HG03575 (cell line): ENCODE data around the gene FBXO21.
"Not testable (repeated sequence)": the region's sequence is repeated elsewhere in the genome, so short reads cannot be mapped to it uniquely, and the experiment has no call there.

ENCODE experiments used
- ATAC-seq: cut with Tn5 transposase; IDR thresholded peaks from one replicate; pipeline ENCODE4 v1.9.1; 2021; ENCODE audit not compliant: unreplicated experiment, insufficient number of reproducible peaks, low FRiP score; ENCODE audit errors: extremely low read depth

Gene FBXO21, protein sequence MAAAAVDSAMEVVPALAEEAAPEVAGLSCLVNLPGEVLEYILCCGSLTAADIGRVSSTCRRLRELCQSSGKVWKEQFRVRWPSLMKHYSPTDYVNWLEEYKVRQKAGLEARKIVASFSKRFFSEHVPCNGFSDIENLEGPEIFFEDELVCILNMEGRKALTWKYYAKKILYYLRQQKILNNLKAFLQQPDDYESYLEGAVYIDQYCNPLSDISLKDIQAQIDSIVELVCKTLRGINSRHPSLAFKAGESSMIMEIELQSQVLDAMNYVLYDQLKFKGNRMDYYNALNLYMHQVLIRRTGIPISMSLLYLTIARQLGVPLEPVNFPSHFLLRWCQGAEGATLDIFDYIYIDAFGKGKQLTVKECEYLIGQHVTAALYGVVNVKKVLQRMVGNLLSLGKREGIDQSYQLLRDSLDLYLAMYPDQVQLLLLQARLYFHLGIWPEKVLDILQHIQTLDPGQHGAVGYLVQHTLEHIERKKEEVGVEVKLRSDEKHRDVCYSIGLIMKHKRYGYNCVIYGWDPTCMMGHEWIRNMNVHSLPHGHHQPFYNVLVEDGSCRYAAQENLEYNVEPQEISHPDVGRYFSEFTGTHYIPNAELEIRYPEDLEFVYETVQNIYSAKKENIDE

DNA sequence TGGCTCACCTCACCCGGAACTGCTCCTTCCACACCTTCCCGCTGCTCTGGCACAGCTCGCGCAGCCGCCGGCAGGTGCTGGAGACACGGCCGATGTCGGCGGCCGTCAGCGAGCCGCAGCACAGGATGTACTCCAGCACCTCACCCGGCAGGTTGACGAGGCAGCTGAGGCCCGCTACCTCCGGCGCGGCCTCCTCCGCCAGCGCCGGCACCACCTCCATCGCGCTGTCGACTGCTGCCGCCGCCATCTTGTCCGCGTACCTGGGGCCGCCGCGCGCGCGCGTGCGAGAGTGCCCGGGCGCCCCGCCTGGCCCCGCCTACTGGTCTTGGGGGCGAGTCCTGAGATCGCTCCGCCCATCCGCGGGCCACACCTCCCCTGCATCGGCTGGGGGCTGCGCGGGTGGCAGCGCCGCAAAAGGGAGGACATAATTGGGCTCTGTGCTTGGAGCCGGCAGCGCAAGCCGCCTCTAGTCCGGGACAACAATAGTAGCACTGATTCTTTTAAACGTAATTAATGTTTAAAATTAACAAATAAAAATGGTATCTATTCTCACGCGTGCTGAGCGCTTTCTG is at the start of gene FBXO21:
Gene FBXO21, minus strand, starts transcription at position 261 of the 572 bp plus-strand sequence. Its CDS starts 14 bp downstream, at position 247.
- no peak for ATAC-seq

- ATAC-seq = no peak
Measured at GRCh38 chr12:117236456-117237001, 46.3 kb upstream of the FBXO21 start.

GRCh38 chr12:117235261-117235660 is 45.0 kb upstream of the FBXO21 start:
- no peak for ATAC-seq

GRCh38 chr12:117234441-117234840 is 44.2 kb upstream of the FBXO21 start:
- ATAC-seq = no peak

GRCh38 chr12:117231750-117232149 is 41.5 kb upstream of the FBXO21 start:
- no peak for ATAC-seq

DNA sequence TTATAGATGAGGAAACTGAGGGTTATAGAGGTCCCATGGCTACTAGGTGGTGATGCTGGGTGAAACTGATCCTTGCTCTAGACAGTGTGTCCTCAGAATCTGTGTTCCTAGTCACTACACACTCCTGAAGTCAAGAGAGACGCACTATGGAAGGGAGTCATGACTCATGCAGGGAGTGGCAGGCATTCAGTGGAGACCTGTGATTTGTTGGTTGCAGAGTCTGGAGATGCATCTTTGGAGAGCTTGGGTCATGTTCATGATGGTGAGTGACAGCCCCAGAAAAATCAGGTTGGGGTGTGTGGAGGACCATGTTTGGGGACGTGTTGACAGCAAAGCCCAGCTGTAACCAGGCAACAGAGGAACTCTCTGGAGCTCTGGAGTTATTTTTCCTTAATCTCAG is 38.0 kb upstream of the FBXO21 start:
- ATAC-seq = no peak

- ATAC-seq = no peak
Measured at GRCh38 chr12:117227000-117227653, 36.9 kb upstream of the FBXO21 start.

DNA sequence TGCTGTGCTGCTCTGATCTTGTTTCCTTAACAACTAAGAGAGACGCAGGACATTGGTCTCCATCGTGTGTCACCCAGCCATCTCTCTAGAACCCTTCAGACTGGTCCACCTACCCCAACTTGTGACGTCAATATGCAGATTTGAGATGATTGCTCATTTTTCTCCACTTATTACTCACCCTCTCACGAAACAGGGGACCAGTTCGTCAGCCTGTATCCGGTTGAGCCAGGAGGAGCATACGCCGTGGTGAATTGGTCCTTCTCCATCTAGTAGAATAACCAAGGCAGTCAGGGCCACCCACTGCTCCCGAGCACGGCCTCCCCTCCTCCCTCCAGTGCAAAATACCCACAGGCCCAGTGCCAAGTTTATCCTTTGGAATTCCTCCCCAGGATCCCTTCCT is 36.2 kb upstream of the FBXO21 start:
- no peak for ATAC-seq

- ATAC-seq = no peak
Measured at GRCh38 chr12:117225179-117225578, 34.9 kb upstream of the FBXO21 start.

- not testable (repeated sequence) for ATAC-seq
Measured at GRCh38 chr12:117220947-117221346, 30.7 kb upstream of the FBXO21 start.

GRCh38 chr12:117218149-117218548 is 27.9 kb upstream of the FBXO21 start:
- ATAC-seq = no peak

GRCh38 chr12:117216686-117217085 is 26.4 kb upstream of the FBXO21 start:
- ATAC-seq = no peak

DNA sequence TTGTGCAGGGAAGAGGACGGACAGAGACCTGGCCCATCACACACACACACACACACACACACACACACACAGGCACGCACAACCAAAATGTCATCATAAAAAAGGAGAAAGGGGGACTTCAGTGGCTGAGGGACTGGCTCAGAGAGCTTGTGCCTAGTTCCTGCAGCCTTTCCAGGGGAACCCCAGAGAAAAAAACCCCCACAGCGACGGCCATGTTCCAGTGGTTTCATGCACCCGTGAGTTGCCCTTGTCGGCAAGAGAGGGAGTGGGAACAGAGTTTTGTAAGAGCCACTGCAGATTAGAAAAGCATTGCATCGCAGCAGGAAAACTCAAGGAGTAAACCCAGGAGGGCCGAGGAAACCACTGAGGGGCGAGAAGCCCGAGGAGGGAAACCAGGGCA is 24.5 kb upstream of the FBXO21 start:
- ATAC-seq = no peak

- no peak for ATAC-seq
Measured at GRCh38 chr12:117213295-117213808, 23.1 kb upstream of the FBXO21 start.

- no peak for ATAC-seq
Measured at GRCh38 chr12:117212563-117213190, 22.4 kb upstream of the FBXO21 start.

DNA sequence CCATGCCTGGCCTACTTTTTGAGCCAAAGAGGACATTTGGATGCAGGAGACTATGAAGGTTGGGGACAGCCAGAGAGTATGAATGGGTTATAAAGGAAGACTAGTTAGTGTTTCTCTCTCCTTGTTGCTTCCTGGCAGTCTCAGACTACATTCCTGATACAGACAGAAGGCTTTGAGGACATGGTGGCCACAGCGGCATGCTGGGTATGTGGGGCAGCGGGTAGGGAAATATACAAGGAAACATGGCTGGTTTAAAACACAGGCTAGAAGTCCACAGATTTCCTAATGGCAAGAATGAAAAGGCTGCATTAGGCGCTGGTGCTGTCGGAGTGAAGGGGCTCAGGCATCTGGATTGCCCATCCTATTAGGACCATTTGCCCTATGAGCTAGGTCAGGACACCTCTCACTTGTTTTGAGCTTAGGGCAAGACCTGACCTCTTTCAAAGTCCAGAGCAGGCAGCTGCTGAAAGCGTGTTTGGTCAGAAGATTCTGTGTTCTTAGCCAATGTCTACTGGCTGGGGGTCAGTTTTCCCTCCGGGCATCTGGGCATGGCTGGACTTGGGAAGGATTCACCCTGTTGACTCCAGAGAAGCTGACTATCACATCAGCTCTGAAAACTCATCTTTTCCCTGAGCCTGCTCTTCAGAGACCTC is 20.1 kb upstream of the FBXO21 start:
- ATAC-seq = no peak

DNA sequence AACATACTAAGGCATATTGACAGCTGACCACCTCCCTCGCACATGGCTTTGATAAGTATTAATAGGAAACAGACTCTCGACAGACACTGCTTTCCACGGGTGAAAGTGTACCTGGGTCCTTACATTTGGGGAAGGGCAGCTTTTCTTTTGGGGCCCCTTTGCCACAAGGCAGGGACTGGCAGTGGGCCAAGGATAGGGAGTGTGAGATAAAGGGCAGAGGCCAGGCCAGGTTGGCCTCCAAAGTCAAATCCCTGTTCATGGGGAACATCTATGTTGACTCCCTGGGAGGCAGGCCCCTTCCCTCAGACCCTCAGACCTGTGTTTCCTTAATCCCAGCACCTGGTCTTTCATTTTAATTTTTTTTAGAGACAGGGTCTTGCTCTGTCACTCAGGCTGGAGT is 19.4 kb upstream of the FBXO21 start:
- no peak for ATAC-seq

DNA sequence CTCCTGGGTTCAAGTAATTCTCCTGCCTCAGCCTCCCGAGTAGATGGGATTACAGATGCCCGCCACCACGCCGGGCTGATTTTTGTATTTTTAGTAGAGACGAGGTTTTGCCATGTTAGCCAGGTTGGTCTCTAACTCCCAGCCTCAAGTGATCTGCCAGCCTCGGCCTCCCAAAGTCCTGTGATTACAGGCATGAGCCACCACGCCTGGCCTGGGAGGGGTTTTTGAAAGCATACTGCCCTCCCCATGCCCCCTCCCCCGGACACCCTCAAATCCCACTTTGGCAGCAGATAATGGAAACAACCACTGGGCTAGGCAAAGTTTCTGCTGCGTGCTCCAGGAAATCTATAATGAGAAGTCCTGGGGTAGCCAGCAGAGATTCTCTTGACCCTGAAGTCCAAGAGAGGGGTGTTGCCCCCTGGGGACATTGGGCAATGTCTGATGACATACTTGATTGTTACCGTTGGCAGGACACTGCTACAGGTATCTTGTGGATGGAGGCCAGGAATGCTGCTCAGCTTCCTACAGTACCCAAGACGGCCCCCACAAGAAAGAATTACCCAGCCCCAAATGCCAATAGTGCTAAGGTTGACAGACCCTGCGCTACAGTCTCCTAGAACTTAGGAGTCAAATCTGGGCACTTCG is 18.7 kb upstream of the FBXO21 start:
- no peak for ATAC-seq
